Upper lobe of left lung (tissue), 4 donors: Measurements from ENCODE around the gene MYBPH.

Source experiments
- CTCF ChIP-seq, 6 experiments: fragments of 450-650 bp in 4 of 6; fragments of 200-600 bp in 2 of 6; sonication (generic) in 2 of 6; IDR thresholded peaks; one replicate each; pipeline ENCODE4 v1.5.1; 2016 to 2019; ENCODE audit warnings: antibody characterized with exemption in 6 of 6
- POLR2A ChIP-seq, 4 donors: fragments of 450-650 bp; IDR thresholded peaks; one replicate each; pipeline ENCODE4 v1.5.1; 2016 to 2017; ENCODE audit warnings: antibody characterized with exemption in 4 of 4, mild to moderate bottlenecking in 2 of 4

GRCh38 chr1:203124011-203124410, 51.6 kb downstream of the MYBPH start:
- TF ChIP-seq CTCF (IDR thresholded peaks at IDR 0.05) (no peak), POLR2A (IDR thresholded peaks at IDR 0.05) (no peak)
